HepG2 (cell line): ENCODE data around the gene SLC43A1.

ENCODE experiments used
- EZH2 ChIP-seq: conservative IDR thresholded peaks from 2 replicates; pipeline ENCODE4 v1.6.1; 2012; ENCODE audit warnings: mild to moderate bottlenecking, low read depth, low read length, moderate library complexity
- GLI4 ChIP-seq: sonication (generic); formaldehyde crosslinking; IDR thresholded peaks from 2 replicates; pipeline ENCODE4 v1.5.1; 2020; ENCODE audit warnings: missing genetic modification reagents, mild to moderate bottlenecking, moderate library complexity, borderline replicate concordance
- KAT2B ChIP-seq: fragments of 150-350 bp; IDR thresholded peaks from 2 replicates; pipeline ENCODE4 v1.6.1; 2014; ENCODE audit warnings: low read depth, low read length, borderline replicate concordance
- RNF2 ChIP-seq: fragments of 450-650 bp; conservative IDR thresholded peaks from 2 replicates; pipeline ENCODE4 v1.6.1; 2016; ENCODE audit warnings: low read depth
- SOX13 ChIP-seq, 3 experiments: fragments of 450-650 bp in 1 of 3; sonication (generic) in 1 of 3; formaldehyde crosslinking in 1 of 3; IDR thresholded peaks in 2 of 3; conservative IDR thresholded peaks in 1 of 3; 2 replicates each; pipeline versions ENCODE4 v1.5.0 to v1.6.1; 2016 to 2020; ENCODE audit warnings: antibody characterized with exemption in 1 of 3, mild to moderate bottlenecking in 1 of 3, missing compliant biosample characterization in 1 of 3, missing genetic modification reagents in 1 of 3, moderate library complexity in 1 of 3
- YY1 ChIP-seq: IDR thresholded peaks from 2 replicates; pipeline ENCODE4 v1.6.1; 2011; ENCODE audit warnings: low read length, low read depth, moderate library complexity, mild to moderate bottlenecking; ENCODE audit not compliant: insufficient read depth, insufficient replicate concordance
- ZNF24 ChIP-seq: fragments of 450-650 bp; IDR thresholded peaks from 2 replicates; pipeline ENCODE4 v1.6.1; 2017; ENCODE audit warnings: antibody characterized with exemption, mild to moderate bottlenecking
- TF ChIP-seq, protein P1 (sequence below): conservative IDR thresholded peaks from 2 replicates; pipeline ENCODE4 v1.6.1; 2018; ENCODE audit warnings: missing genetic modification reagents
- TF ChIP-seq, protein P2 (sequence below): sonication (generic); formaldehyde crosslinking; IDR thresholded peaks from 2 replicates; pipeline ENCODE4 v1.5.0; 2020; ENCODE audit warnings: mild to moderate bottlenecking, missing genetic modification reagents, moderate library complexity
- TF ChIP-seq, protein P3 (sequence below): sonication (generic); formaldehyde crosslinking; IDR thresholded peaks from 2 replicates; pipeline ENCODE4 v1.8.0; 2022; ENCODE audit warnings: mild to moderate bottlenecking, missing genetic modification reagents, borderline replicate concordance

DNA sequence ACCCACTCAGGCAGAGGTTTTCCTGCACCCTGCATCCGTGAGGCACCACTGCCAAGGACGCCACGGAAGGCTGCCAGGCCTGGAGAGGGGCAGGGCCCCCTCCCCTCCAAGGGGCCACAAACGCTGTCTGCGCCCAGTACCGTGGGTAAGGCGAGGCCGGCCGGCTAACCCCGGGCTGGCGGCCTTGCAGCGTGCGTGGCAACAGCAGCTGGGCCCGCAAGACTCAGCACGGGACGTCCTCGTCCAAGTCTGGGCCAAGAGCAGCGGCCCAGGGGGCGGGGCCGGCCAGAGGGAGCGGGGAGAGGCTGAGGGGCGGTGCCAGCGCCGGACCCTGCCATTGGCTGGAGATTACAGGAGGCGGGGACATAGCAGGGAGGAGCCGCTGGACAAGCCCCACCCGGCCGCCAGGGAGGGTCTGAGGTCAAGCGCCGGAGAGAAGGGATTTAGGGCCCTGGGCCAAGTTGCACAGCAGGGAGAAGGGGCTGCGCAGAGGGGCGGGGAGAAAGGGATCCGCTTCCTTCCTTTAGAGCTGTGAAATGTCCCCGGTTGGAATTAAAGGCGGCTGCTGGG lies 16.0 kb downstream of the SLC43A1 start:
- TF ChIP-seq SOX13 (IDR thresholded peaks at IDR 0.05), result no peak; the same call in 1 of the 2 replicates
- peak in 1 of 2 experiments; percentile 8; a peak in 1 of 4 replicates for TF ChIP-seq SOX13 (CRISPR knock-in tag; conservative IDR thresholded peaks at IDR 0.05 in 1 of 2, IDR thresholded peaks at IDR 0.05 in 1 of 2)
- TF ChIP-seq GLI4, result no peak
- no peak for TF ChIP-seq EZH2
- TF ChIP-seq YY1, result no peak
- TF ChIP-seq ZNF24, result no peak
- TF ChIP-seq, protein P1, sequence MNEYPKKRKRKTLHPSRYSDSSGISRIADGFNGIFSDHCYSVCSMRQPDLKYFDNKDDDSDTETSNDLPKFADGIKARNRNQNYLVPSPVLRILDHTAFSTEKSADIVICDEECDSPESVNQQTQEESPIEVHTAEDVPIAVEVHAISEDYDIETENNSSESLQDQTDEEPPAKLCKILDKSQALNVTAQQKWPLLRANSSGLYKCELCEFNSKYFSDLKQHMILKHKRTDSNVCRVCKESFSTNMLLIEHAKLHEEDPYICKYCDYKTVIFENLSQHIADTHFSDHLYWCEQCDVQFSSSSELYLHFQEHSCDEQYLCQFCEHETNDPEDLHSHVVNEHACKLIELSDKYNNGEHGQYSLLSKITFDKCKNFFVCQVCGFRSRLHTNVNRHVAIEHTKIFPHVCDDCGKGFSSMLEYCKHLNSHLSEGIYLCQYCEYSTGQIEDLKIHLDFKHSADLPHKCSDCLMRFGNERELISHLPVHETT (CRISPR knock-in tag), result no peak
- TF ChIP-seq, protein P2, sequence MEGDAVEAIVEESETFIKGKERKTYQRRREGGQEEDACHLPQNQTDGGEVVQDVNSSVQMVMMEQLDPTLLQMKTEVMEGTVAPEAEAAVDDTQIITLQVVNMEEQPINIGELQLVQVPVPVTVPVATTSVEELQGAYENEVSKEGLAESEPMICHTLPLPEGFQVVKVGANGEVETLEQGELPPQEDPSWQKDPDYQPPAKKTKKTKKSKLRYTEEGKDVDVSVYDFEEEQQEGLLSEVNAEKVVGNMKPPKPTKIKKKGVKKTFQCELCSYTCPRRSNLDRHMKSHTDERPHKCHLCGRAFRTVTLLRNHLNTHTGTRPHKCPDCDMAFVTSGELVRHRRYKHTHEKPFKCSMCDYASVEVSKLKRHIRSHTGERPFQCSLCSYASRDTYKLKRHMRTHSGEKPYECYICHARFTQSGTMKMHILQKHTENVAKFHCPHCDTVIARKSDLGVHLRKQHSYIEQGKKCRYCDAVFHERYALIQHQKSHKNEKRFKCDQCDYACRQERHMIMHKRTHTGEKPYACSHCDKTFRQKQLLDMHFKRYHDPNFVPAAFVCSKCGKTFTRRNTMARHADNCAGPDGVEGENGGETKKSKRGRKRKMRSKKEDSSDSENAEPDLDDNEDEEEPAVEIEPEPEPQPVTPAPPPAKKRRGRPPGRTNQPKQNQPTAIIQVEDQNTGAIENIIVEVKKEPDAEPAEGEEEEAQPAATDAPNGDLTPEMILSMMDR (CRISPR knock-in tag), result no peak
- TF ChIP-seq, protein P3, sequence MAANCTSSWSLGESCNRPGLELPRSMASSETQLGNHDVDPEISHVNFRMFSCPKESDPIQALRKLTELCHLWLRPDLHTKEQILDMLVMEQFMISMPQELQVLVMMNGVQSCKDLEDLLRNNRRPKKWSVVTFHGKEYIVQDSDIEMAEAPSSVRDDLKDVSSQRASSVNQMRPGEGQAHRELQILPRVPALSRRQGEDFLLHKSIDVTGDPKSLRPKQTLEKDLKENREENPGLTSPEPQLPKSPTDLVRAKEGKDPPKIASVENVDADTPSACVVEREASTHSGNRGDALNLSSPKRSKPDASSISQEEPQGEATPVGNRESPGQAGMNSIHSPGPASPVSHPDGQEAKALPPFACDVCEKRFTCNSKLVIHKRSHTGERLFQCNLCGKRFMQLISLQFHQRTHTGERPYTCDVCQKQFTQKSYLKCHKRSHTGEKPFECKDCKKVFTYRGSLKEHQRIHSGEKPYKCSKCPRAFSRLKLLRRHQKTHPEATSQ, result no peak
- no peak for TF ChIP-seq RNF2
- no peak for TF ChIP-seq KAT2B
